Tibial nerve (tissue), 3 donors: Measurements from ENCODE around the gene DYNLL1.

Experiments used
- POLR2A ChIP-seq, 2 donors: fragments of 450-650 bp; IDR thresholded peaks; one replicate each; pipeline ENCODE4 v1.6.1; 2017; ENCODE audit warnings: antibody characterized with exemption in 2 of 2, mild to moderate bottlenecking in 2 of 2, moderate library complexity in 2 of 2
- TF ChIP-seq, protein P1 (sequence below), 5 experiments: fragments of 200-600 bp in 3 of 5; fragments of 450-650 bp in 2 of 5; sonication (generic) in 3 of 5; IDR thresholded peaks; one replicate each; pipeline ENCODE4 v1.5.1; 2016 to 2019; ENCODE audit warnings: antibody characterized with exemption in 5 of 5, mild to moderate bottlenecking in 3 of 5, moderate library complexity in 2 of 5

DNA sequence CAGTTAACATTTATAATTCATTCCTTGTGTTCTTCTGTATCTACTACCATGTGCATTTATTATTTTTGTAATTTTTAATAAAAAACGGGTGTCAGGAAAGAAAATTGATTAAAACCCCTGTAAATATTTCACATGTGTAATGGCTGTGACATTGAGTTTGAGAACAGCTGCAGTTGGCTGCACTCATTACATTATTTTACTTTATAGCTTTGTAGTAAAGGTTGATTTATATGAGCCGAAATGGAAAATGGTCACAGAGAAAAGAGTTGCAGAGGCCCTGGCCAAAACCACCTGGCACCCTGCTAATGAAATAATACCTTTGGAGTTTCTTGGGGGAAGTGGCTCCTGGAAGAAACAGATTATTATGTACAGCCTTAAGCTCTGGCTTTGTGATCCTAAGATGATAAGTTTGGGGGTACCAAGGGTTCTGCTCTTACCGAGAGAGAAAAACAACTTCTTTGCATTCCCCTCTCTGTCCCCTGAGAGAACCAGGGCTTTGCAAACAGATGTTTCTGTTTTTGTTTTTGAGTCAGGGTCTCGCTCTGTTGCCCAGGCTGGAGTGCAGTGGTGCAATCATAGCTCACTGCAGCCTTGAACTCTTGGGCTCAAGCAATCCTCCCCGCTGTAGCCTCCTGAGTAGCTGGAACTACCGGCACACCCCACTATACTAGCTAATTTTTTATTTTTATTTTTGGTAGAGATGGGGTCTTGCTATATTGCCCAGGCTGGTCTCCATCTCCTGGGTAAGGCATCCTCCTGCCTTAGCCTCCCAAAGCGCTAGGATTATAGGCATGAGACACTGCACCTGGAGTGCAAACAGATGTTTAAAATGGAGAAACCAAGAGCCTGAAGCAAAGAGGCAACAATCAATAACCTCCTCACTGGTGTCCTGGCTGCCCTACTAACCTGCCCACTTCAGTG lies 9.7 kb upstream of the DYNLL1 start:
- TF ChIP-seq, protein P1, sequence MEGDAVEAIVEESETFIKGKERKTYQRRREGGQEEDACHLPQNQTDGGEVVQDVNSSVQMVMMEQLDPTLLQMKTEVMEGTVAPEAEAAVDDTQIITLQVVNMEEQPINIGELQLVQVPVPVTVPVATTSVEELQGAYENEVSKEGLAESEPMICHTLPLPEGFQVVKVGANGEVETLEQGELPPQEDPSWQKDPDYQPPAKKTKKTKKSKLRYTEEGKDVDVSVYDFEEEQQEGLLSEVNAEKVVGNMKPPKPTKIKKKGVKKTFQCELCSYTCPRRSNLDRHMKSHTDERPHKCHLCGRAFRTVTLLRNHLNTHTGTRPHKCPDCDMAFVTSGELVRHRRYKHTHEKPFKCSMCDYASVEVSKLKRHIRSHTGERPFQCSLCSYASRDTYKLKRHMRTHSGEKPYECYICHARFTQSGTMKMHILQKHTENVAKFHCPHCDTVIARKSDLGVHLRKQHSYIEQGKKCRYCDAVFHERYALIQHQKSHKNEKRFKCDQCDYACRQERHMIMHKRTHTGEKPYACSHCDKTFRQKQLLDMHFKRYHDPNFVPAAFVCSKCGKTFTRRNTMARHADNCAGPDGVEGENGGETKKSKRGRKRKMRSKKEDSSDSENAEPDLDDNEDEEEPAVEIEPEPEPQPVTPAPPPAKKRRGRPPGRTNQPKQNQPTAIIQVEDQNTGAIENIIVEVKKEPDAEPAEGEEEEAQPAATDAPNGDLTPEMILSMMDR (IDR thresholded peaks at IDR 0.05) = no peak
- TF ChIP-seq POLR2A (IDR thresholded peaks at IDR 0.05) = no peak
